GM18873 (cell line): Measurements from ENCODE around the gene ELFN1.
"Not testable (repeated sequence)": the region's sequence is repeated elsewhere in the genome, so short reads cannot be mapped to it uniquely, and the experiment has no call there.

Experiments used
- ATAC-seq: cut with Tn5 transposase; IDR thresholded peaks from one replicate; pipeline ENCODE4 v1.9.1; 2021; ENCODE audit warnings: mild to moderate bottlenecking, moderate library complexity, moderate number of reproducible peaks; ENCODE audit not compliant: unreplicated experiment, low FRiP score

The ELFN1 gene

DNA sequence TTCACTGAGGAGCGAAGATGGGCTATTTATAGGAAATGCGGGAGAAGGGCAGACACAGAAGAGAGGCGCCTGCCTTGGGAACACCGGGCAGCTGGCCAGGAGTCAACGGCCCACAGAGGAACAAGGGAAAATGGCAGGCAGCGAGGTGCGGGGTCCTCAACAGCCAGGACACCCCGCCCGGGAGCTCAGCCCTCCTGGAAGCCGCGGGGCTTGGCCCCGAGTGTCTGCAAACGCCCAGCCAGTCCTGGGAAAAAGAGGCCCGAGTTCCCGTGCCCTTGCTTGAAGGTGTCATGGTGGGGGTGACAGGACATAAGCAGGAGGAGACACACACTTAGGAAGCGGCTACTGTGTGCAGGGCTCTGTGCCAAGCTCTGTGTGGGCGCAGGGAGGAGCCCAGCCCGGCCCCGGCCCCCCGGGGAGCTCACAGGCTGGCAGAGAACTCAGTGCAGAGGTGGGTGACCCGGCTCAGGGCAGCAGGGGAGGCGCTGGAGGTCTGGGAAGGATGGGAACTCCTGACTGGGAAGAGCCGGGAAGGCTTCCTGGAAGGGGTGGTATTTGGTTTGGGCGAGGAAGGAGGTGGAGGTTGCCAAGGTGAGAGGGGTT lies 79.9 kb downstream of the ELFN1 start:
- ATAC-seq = no peak

DNA sequence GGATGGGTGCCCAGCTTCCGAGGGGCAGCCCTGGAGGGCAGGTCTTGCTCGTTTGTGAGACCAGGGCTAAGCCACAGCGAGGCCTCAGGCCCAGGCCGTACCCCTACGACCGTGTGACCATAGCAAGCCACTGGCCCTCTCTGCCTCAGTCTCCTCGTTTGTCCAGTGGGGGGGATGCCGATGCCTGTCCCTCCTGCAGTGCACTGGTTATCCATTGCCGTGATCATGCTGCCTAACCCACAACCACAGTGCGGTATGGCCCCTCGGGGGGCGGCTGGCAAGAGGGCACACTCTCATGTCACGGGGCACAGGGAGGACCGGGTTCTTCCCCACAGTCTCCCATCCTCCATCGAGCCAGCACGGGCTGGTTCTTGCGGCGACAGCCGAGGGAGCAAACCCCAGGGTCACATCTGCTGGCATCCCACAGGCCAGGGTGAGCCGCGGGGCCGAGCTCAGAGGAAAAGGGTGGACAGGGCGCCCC lies 80.5 kb downstream of the ELFN1 start:
- ATAC-seq = no peak

DNA sequence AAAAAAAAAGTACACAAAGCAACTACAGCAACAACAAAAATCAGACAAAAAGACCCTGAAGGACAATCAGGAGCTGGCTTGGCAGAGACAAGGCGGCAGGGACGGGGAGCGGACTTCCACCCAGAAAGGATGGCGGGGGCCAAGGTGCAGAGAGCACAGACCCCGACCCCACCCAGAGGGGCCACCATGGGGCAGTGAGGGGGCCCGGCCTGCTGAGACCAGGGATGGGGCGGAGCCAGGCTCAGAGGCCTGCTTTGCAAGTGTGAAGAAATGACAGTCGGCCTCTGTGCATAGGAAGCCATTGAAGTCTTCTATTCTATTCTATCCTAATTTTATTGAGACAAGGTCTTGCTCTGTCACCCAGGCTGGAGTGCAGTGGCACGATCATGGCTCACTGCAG lies 82.0 kb downstream of the ELFN1 start:
- no peak for ATAC-seq

DNA sequence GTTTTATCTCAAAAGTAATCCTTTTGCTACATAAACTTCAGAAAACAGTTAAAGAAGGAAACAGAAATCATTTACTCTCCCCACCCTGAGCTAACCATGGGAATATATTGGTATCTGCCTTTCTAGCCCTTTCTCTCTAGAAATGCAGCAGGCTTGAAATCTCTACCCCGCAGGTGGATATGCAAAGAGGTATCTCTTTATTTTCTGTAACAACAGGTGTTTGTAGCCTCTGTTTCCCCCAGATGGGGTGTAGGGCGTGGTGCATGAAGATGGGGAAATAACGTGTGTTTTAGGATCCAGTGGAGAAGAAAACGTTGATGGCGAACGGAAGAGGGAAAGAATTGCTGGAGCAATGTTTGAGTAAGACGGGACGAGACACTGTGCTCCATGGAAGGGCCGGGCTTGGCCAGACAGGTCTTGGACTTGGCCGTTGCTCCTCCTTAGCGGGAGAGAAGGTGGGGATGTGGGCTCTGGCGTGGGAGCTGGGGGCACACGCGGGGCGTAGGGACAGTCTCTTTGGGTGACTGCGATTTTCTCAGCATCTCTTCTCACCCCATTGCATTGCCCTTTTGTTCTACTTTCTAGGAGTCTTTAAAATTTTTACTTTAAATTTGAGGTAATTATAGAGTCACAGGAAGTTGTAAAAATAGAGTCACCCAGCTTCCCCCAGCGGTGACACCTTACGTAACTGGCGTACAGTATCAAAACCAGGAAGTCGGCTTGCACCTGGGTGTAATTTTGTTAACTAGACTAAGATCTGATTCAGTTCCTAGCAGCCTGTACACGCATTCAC lies 82.9 kb downstream of the ELFN1 start:
- ATAC-seq = no peak

DNA sequence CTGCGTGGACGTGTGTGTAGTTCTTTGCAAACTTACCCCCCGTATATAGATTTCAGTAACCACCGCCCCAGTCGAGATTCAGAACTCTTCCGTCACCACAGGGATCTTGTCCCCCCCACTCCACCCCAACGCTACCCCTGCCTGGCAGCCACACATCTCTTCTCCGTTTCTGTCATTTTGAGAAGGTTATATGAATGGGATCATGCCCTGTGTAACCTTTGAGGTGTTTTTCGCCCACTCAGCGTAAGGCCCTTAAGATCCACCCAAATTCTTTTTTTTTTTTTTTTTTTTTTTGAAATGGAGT lies 83.4 kb downstream of the ELFN1 start:
- ATAC-seq = no peak

DNA sequence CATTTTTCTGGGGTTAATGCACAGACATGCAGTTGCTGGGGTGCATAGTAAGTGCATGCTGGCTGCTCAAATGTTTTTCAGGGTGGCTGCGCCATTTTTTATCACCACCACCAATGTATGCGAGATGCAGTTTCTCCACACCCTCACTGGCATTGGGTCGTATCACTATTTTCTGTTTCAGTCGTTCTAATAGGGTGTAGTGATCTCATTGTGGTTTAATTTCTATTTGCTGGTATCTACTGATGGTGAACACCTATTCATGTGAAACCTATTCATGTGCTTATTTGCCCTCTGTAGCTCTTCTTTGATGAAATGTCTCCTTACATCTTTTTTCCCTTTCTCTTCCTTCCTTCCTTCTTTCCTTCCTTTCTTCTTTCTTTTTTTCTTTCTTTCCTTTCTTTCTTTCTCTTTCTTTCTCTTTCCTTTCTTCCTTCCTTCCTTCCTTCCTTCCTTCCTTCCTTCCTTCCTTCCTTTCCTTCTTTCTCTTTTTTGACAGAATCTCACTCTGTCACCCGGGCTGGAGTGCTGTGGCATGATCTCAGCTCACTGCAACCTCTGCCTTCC lies 84.3 kb downstream of the ELFN1 start:
- ATAC-seq = no peak

DNA sequence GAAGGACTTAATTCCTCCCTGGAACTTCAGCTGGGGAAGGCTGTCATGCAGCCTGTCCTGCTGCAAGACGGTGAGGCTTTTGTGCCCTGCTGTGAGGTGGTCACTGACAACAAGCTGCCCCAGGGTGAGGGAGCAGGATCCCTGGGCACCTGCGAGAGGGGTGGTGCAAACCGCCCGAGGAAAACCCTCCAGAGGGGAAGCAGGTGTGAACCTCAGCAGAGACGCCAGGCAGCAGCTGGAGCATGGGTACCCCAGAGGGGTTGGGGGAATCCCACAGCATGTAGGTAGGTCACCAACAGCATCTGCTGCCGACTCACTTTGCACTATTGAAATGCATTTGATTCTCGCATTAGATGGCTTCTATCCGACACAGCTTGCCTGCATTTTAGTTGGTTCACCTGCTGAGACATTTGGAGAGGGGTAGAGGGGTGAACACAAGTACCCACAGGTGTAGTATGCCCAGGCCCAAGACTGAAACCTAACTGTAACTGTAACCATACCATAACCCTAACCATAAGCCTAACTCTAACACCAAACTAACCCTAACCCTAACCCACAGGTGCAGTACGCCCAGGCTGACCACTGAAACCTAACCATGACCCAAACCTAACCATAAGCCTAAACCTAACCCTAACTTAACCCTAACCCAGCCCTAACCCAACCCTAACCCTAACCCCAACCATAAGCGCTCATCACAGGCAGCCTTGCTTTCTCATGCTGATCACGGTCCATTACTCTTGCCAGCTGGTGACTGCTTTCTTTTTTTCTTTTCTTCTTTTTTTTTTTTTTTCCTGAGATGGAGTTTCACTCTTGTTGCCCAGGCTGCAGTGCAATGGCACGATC lies 85.9 kb downstream of the ELFN1 start:
- ATAC-seq = no peak

DNA sequence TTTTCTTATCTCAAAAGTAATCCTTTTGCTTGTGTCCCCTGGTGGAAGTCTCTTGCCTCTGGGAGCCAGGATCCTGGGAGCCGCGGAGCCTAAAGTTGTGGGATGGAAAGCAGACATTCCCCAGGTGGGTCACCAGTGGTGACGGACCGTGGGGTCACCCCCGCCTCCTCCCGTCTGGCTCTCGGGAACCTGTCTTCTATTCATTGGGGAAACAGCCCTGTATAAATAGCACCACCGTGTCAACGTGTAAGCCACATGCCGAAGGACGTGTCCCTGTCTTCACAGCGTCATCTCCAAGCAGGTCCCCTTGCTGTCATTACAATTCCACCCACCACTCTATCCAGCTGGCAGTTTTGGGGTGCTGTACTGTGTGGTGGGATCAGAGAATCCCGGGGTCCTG lies 87.5 kb downstream of the ELFN1 start:
- no peak for ATAC-seq

DNA sequence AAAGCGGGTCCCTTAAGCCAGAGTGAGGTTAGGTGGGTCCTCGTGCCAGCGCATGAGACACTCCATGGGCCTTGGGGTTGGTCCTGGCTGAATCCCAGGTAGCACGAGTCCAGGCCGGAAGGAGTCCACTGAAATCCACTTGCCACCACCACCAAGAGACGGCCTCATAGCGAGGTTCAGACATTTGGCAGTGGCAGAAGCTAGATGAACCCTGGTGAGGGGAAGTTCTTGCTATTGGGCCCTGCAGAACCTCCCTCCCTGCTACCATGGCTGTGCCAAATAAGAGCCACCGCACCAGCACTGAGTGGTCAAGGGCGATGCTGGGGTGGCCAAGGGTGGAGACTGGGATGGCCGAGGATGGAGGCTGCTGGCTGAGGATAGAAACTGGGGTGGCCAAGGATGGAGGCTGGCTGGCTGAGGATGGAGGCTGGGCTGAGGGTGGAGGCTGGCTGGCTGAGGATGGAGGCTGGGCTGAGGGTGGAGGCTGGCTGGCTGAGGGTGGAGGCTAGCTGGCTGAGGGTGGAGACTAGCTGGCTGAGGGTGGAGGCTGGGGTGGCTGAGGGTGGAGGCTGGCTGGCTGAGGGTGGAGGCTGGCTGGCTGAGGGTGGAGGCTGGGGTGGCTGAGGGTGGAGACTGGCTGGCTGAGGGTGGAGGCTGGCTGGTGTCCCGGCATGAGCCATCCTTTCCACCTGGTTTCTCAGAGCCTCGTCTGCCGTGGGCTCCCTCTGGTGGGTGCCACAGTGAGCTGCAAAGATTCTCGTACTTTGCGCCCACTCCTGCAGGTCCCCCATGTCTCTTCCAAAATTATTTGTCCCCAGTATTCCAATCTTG lies 88.2 kb downstream of the ELFN1 start:
- ATAC-seq = no peak

DNA sequence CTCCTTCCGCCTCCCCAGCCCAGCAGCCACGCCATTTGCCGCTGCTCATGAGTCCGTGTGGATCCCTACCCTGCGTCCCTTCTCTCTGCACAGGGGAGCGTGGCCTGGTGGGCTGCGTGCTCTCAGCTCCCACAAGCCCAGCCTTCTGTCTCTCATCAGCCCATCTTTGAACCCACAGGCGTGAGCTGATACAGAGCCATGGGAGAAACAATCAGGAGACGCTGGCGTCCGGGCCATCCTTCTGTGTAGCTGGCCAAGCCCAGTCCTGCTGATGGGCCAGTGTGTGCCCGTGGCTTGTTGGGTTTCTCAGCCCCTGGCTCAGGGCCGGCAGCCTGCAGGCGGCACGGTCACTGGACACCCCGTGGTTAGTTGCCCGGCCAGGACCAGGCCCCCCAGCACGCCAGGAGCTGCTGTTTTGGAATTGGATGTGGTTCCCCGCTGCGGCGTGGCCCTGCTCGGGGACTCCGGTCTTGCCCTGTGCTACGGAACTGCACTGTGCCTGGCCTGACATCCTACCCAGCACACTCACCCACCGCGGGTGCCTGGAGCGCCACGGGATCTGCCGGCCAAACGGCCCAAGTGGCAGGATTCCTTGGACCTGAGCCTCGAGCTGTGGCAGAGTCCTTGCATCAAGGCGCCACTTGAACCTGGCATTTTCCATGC lies 88.9 kb downstream of the ELFN1 start:
- ATAC-seq = no peak

DNA sequence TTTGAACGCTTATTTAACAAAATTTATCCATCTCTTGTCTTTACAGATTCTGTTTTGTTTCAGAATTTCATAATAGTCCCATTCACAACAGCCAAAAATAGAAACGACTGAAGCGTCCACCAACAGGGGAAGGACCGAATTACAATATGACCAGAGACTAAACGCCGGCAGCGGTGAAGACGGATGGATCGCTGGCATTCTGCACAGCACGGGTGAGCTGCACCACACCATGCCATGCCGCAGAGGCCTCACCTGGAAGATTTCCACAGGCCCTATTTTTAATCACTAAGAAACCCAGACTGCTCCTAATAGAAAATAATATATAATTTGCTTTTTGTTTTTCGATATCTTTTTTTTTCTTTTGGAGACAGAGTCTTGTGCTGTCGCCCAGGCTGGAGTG lies 91.0 kb downstream of the ELFN1 start:
- no peak for ATAC-seq

DNA sequence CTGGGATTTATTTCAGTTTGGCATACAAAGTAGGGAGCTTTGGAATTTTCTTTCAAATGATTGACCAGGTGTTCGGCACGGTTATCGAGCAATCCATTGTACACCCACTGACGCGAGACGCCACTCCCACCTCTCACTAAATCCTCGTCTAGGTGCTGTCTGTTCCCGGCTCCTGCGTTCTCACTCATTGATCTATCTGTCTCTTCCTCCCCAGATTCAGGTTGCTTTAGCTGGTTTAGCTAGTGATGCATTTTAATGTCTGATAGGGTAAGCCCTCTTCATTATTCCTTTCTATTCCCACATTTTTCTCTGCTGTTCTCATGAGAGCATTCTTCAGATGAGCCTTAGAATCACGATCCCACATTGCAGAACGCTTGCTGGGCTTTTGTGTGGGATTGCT lies 91.7 kb downstream of the ELFN1 start:
- no peak for ATAC-seq

DNA sequence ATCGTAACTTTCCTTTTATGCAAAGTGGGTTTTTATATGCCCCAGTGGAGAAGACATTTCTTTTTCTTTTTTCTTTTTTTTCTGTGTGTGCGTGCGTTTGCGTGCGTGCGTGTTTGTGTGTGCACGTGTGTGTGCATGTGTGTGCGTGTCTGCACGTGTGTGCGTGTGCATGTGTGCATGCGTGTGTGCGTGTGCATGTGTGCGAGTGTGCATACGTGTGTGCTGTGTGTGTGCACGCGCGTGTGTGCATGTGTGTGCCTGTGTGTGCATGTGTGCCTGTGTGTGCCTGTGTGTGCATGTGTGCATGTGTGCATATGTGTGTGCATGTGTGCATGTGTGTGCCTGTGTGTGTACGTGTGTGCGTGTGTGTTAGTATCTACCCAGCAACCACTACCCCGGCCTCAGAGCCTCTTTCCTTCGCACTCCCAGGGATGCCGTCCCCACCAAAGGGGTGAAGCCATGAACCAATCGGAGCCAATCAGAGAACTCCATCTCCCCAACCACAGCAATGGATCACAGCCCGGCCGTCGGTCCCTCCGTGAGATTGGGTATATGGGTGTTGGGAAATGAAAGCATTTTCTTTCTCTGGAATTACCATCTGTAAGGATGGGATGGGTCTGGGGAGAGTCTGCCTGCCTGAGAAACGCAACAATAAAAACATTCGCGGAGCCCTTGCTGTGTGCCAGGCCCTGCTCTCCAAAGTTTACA lies 92.3 kb downstream of the ELFN1 start:
- no peak for ATAC-seq

DNA sequence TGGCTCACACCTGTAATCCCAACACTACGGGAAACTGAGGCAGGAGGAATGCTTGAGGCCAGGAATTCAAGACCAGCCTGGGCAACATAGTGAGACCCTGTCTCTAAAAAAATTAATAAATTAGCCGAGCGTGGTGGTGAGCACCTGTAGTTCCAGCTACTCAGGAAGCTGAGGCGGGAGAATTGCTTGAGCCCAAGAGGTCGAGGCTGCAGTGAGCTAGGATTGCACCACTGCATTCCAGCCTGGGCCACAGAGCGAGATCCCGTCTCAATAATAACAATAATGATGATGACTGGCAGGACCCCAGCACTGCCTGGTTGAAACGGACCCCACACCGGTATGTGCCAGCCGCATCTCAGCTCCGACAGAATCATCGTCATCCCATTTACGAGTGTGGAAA lies 93.0 kb downstream of the ELFN1 start:
- no peak for ATAC-seq

DNA sequence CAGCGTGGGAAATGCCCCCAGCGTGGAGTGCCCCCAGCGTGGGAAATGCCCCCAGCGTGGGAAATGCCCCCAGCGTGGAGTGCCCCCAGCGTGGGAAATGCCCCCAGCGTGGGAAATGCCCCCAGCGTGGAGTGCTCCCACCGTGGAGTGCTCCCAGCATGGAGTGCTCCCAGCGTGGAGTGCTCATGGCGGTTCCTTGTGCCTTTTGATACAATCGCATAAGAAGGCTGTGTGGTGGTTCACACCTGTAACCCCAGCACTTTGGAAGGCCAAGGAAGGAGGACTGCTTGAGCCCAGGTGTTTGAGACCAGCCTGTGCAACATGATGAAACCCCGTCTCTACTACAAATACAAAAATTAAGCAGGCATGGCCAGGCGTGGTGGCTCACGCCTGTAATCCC lies 93.8 kb downstream of the ELFN1 start:
- not testable (repeated sequence) for ATAC-seq

DNA sequence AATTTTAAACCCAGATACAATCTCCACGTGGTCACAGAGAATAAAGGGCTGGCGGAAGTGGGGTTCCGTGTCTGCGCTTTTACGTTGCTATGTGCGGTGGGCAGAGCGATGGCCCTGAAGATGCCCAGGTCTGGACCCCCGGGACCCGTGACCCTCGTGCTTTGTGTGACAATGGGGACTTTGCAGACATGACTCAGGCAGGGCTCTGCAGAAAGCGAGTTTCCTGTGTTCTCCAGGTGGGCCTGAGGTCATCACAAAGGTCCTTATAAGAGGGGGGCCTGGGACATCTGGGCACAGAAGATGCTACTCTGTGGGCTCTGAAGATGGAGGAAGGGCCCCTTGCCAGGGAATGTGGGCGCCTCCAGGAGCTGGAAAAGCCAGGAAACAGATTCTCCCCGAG lies 95.3 kb downstream of the ELFN1 start:
- ATAC-seq = no peak

DNA sequence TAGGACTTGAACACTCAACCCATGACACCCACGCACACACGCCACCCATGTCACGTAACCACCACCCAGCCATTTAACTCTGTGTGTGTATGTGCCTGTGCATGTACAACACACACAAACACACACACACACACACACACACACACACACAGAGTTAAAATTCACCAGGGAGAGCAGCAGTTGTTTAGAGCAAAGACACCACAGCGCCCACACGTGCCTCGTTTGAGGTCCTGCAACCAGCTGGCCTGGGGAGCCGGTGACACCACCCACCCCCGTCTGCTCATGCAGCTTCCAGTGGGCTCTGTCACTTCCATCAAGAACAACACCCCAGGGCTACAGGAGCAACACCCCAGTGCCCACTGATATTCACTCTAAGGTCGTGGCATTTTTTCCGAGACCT lies 97.4 kb downstream of the ELFN1 start:
- no peak for ATAC-seq

DNA sequence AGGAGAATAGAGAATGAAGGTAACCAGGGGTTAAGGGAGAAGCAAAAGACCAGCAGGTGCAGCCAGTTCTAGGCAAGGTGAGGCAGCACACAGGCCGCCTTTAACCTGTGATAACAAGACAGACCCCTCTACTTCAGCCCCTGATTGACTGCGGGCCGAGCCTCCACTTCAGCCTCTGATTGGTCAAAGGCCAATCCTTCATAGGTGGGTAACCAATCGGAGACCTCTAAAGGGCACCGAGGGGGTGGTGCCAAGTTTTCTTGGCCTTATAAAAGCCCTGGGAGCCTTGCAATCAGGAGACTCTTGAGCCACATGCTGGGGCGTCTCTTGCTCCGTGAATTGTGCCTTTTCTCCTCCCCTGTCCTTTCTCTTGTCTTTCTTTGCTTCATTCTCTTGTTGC lies 98.8 kb downstream of the ELFN1 start:
- ATAC-seq = no peak
